Measurements from ENCODE around the gene NIF3L1.

Gene NIF3L1

GRCh38 chr2:200847269-200847668 lies 41.9 kb upstream of the NIF3L1 start:
- DNase-seq, result no peak
- TF ChIP-seq, protein P1, sequence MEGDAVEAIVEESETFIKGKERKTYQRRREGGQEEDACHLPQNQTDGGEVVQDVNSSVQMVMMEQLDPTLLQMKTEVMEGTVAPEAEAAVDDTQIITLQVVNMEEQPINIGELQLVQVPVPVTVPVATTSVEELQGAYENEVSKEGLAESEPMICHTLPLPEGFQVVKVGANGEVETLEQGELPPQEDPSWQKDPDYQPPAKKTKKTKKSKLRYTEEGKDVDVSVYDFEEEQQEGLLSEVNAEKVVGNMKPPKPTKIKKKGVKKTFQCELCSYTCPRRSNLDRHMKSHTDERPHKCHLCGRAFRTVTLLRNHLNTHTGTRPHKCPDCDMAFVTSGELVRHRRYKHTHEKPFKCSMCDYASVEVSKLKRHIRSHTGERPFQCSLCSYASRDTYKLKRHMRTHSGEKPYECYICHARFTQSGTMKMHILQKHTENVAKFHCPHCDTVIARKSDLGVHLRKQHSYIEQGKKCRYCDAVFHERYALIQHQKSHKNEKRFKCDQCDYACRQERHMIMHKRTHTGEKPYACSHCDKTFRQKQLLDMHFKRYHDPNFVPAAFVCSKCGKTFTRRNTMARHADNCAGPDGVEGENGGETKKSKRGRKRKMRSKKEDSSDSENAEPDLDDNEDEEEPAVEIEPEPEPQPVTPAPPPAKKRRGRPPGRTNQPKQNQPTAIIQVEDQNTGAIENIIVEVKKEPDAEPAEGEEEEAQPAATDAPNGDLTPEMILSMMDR (IDR thresholded peaks at IDR 0.05; ENCODE audit: low read depth, low read length, missing control alignments), result no peak
- Histone ChIP-seq H3K36me3 (replicated peaks) (peaks cover 18% of the 10 kb centered on the region), H3K27ac (no peak overlapping the region), H3K4me3 (ENCODE audit: low read depth, low read length) (no peak overlapping the region), H3K27me3 (replicated peaks) (no peaks in the 10 kb centered on the region)
- in situ Hi-C loops (cut with HindIII; ENCODE audit: low pct_ligation_motif_present, low sequenced_read_pairs), result no loop called here

DNA sequence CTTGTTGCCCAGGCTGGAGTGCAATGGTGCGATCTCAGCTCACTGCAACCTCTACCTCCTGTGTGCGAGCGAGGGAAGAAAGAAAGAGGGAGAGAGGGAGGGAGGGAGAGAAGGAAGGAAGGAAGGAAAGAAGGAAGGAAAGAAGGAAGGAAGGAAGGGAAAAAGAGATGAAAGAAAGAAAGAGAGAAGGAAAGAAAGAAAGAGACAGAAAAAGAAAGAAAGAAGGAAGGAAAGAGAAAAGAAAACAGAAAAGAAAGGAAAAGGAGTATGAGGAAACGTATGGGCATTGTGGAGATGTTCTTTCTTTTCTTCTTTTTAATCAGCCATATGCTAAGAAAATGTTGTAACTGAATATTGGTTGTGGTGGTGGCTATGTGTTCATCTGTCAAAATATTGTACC lies 41.2 kb upstream of the NIF3L1 start:
- TF ChIP-seq, protein P1 (IDR thresholded peaks at IDR 0.05; ENCODE audit: low read depth, low read length, missing control alignments), result no peak
- Histone ChIP-seq H3K27me3 (replicated peaks) (no peaks in the 10 kb centered on the region), H3K27ac (no peak overlapping the region), H3K4me3 (ENCODE audit: low read depth, low read length) (no peak overlapping the region), H3K36me3 (replicated peaks) (peaks cover 25% of the 10 kb centered on the region)
- DNase-seq, result no peak
- in situ Hi-C loops (cut with HindIII; ENCODE audit: low pct_ligation_motif_present, low sequenced_read_pairs), result no loop called here

DNA sequence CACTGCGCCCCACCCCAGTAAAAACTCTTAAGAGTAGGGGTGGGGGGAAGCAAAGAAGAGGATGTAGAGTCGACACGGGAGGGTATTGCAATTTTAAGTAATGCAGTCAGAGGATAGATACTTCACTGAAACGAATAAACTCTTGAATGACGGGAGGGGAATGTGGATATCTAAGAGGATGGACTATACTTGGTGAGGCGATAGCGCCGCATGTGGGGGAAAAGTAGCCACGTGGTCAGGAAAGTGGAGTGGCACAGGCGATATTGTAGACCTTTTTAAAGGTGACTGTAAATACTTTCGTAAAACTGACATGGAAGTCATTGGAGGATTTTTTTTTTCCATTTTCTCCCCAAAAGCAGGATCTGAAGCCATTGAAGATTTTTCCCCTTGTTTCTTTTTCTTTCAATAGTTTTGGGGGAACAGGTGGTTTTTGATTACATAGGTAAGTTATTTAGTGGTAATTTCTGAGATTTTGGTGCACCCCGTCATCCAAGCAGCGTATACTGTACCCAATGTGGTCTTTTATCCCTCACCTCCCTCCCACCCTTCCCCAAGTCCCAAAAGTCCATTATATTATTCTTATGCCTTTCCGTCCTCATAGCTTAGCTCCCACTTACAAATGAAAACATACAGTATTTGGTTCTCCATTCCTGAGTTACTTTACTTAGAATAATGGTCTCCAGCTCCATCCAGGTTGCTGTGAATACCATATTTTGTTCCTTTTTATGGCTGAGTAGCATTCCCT lies 38.5 kb upstream of the NIF3L1 start:
- Histone ChIP-seq H3K27ac (no peak overlapping the region), H3K27me3 (replicated peaks) (no peaks in the 10 kb centered on the region), H3K36me3 (replicated peaks) (peaks cover 52% of the 10 kb centered on the region), H3K4me3 (ENCODE audit: low read depth, low read length) (no peak overlapping the region)
- TF ChIP-seq, protein P1 (IDR thresholded peaks at IDR 0.05; ENCODE audit: low read depth, low read length, missing control alignments), result no peak
- no peak for DNase-seq
- in situ Hi-C loops (cut with HindIII; ENCODE audit: low pct_ligation_motif_present, low sequenced_read_pairs), result no loop called here

DNA sequence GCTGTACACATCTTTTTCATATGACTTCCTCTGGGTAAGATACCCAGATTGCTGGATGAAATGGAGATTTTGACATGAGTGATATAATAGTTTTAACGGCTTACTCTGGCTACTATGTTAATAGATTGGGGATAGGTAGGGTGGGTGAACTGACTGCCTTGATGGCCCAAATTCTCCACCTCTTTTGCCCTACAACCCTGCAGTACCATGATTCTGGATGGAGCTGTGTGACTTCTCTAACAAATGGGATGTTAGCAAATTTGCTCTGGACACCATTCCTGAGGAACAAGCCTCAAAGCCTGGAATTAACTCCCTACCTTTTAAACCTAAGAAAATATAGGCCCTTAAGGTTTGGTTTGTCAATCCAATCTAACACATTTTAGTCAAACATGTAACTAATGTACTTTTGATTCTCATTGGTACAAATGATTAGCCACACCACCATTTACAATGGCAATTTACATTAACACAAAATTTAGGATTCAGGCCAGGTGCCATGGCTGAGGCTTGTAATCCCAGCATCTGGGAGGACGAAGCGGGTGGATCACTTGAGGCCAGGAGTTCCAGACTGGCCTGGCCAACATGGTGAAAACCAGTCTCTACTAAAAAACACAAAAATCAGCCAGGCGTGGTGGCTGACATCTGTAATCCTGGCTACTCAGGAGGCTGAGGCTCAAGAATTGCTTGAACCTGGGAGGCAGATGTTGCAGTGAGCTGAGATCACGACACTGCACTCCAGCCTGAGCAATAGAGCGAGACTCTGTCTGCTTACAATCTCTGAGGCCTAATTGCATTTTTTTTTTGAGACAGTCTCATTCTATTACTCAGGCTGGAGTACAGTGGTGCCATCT lies 37.5 kb upstream of the NIF3L1 start:
- no peak for DNase-seq
- in situ Hi-C loops (cut with HindIII; ENCODE audit: low pct_ligation_motif_present, low sequenced_read_pairs), result no loop called here
- TF ChIP-seq, protein P1 (IDR thresholded peaks at IDR 0.05; ENCODE audit: low read depth, low read length, missing control alignments), result no peak
- H3K27me3 ChIP-seq (replicated peaks), result no peaks in the 10 kb centered on the region
- H3K36me3 ChIP-seq (replicated peaks), result peaks cover 62% of the 10 kb centered on the region
- H3K27ac ChIP-seq, result no peak overlapping the region
- no peak overlapping the region for H3K4me3 ChIP-seq (ENCODE audit: low read depth, low read length)

DNA sequence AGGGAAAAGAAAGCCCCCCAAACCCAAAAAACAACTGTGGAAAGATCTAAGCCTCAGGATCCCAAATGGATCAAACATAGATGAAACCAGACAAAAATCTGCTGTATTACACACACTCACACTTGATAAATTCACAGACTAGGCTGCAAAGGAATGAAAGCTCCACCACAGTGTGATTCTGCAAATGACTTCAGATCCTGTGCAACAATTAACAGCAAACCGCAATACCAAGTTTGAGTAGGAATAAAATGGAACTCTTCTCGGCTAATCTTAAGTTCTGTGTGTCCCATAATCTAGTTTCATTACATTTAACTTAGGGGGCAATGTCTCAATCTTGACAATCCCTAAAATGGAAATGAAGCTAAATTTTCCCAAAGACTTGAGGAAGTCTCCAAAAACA lies 36.6 kb upstream of the NIF3L1 start:
- peaks cover 72% of the 10 kb centered on the region for H3K36me3 ChIP-seq (replicated peaks)
- in situ Hi-C loops (cut with HindIII; ENCODE audit: low pct_ligation_motif_present, low sequenced_read_pairs), result no loop called here
- H3K27me3 ChIP-seq (replicated peaks), result no peaks in the 10 kb centered on the region
- TF ChIP-seq, protein P1 (IDR thresholded peaks at IDR 0.05; ENCODE audit: low read depth, low read length, missing control alignments), result no peak
- no peak overlapping the region for H3K27ac ChIP-seq
- H3K4me3 ChIP-seq (ENCODE audit: low read depth, low read length), result no peak overlapping the region
- no peak for DNase-seq

Measured in brain microvascular endothelial cell (primary cell).